ENCODE measurements around the gene OR4D9.
"Not testable (repeated sequence)": the region's sequence is repeated elsewhere in the genome, so short reads cannot be mapped to it uniquely, and the experiment has no call there.

OR4D9 gene

DNA sequence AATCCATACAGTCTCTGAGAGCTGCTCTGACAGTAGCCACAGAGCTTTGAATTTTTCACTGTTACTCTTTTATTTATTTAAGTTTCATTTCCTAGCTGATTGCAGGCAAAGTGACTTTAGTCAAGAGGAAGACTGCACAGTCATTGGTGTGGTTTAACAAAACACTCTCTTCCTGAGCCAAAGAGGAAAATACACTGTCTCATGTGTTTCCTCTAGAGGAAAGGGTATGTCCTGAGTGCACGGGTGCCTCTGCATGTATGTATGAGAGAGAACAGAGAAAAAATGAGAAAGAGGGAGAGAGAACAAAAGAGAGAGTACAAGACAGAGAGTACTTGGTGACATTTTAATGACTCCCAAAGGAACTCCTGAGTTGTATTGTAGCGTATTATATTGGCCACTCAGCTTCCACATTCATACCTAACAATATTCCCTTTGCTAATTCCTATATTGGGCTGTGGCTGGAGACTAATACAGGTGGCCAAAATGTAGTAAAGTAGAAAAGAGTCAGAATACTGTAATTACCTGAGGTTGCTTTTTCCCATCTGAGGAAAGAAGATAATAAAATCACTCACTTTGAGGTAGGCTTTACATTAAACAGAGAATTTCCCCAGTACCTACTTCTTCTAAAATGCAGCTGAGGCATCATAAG, at the start of gene OR4D9:
OR4D9 (plus strand) TSS at position 599 of the 649 bp plus-strand sequence. CDS start 3,374 bp downstream, outside the sequence.
- DNase-seq, result no peak

DNA sequence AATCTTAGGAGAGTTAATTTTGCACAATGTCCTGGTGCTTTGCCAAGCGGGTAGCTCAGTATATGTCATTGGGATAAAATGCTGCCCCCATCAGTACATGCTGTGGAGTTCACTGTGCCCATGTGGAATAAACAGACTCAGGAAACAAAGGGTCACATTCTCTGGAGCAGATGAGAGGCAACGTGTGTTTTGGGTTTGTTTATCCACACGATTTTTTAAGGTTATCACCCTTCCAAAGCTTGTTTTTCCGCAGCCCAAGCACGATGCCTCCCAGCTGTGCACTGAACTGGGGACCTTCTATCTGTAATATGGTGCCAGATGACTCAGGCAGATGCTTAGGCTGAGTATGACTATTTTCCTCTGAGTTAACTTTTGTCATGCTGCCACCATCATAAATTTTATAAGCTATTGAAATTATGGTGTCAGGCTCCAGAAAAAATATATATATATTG, 48.1 kb upstream of the OR4D9 start:
- DNase-seq, result no peak

DNA sequence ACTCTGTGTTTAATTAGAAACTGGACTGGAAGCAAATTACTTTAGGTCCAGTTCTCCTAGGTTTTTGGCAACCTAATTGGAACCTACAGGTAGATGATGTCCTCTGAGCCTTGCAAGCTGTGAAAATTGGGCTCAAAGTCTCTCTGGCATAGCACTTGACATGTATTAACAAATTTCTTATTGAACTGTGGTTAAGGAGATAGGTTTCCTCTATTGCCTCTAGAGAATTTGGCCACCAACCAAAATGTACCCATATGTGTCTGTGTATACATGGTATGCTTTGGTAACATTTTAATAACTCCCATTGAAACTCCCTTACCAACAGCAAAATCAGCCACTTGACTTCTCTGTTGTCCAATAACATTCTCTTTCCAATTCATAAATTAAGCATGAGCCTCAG, 38.3 kb upstream of the OR4D9 start, which contains the start of gene OR4D10:
OR4D10 (plus strand) TSS at position 301 of the 400 bp plus-strand sequence. CDS start 4,115 bp downstream, outside the sequence.
- no peak for DNase-seq

DNA sequence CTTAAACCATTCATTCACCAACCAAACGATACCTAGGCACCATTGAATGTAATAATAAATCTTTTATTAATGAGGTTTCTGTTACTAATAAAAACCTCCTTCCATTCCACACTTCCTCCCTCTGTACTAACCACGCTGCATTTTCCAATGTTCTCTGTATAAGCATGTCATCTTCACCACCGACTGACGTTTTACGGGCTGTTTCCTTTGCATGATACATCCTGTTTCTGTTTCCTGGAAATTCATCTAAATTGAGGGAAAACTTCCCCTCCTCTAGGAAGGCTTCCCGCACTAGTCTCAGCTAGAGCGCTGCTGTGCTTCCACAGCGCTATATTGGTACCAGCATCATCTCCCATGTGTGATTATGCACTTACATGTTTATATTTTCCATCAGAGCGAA, 36.2 kb upstream of the OR4D9 start:
- DNase-seq, result no peak

DNA sequence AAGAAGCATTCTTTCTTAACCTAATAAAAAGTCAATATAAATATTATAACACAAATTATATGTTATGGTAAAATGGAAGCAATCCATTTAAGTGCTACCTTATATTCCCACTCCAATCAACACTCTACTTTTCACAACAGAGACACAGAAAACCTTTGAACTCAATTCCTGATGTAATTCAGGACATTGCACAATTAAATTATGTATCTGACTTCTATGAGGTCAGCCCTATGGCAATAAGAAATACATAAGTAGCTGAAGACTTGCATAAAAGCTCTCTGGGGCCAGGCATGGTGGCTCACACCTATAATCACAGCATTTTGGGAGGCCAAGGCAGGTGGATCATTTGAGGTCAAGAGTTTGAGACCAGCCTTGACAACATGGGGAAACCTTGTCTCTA, 31.4 kb upstream of the OR4D9 start:
- DNase-seq, result no peak

DNA sequence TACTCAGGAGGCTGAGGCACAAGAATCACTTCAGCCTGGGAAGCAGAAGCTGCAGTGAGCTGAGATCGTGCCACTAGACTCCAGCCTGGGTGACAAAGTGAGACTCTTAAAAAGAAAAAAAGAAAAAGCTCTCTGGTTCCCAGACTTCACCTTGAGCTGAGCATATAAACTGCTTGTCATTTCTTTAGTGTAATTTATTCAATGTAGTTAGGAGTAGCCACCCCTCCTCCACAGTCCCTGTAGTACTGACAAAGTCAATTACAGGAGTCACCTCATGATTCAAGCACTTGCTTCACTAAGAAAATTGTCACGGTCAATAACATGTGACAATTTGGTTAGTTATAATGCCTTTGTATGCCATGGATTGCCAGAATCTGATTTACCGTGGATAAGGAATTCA, 31.0 kb upstream of the OR4D9 start:
- no peak for DNase-seq

DNA sequence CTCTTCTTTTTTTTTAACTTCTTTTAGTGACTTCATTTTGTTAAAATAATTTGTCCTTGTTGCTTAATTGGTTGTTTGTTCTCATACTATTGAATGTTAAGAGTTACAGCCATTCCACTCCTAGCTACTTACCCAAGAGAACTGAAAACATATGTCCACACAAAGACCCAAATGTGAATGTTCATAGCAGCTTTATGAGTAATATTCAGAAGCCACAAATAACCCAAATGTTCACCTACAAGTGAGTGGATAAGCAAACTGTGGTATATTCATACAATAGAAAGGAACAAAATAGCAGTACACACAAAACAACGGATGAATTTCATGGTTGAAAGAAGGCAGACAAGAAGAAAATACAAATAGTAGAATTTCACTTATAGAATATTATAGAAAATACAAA, 9.4 kb upstream of the OR4D9 start:
- DNase-seq, result no peak

DNA sequence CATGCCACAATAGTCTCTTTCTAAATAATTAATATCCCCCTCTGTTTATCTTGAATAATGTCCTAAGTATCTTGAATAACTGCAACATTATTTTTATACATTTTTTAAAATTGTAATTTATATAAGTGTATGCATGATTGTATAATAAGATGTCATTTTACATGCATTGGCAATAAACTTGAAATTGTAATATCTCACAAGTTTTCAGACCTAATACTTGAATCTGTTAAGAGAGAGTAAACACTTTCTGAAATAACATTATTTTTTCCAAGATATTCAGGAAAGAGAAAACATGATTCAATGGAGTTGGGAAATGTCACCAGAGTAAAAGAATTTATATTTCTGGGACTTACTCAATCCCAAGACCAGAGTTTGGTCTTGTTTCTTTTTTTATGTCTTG, 8.1 kb upstream of the OR4D9 start, which contains the start of gene OR4D11:
OR4D11 (plus strand) TSS at position 301 of the 400 bp plus-strand sequence; CDS start at position 301, 0 bp downstream.
- DNase-seq, result no peak

DNA sequence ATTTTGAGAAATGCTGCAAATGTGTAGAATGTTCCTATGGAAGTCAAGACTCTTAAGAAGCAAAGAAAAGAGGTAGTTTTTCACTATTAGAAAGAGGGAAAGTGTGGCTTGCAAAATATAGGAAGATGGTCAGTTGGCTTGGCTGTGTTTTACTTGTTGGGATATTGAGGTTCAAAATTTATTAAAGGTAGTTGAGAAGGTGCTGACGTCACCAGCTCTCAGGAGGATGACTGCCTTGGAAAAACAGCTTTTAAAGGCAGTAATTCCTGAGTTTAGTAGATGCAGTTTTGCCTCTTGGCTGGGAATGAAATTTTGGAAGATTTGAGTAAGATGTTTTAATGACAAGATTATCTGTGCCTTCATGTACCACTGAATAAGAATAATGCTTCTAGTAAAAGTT, 336 bp downstream of the OR4D9 start:
- no peak for DNase-seq

DNA sequence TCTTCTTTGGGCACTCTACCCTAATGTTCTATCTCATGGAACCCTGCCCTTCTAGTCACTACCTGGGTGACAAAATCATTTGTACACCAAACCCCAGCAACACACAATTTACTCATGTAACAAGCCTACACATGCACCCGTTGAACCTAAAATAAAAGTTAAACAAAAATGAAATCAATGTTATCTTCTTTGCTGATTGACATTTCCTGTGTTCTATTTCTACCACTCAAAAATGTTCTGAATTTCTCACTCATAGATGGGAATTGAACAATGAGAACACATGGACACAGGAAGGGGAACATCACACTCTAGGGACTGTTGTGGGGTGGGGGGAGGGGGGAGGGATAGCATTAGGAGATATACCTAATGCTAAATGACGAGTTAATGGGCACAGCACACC, 8.8 kb downstream of the OR4D9 start:
- not testable (repeated sequence) for DNase-seq

DNA sequence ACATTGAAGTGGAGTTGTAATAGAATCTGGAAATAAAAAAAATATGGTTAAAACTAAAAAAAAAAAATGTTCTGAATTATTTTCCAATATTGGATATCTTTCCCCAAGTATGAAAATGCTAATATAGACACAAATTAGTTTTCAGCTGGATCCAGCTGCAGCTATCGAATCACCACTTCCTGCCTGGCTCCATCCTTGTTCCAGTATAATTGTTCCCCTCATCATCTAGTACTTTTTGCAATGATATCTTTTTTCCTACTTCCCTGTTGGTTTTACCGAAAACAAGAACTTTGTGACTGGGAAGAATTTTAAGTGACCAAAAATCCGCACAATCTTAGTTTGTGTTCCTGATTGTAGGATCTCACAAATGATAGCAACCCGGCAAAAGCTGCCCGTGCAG, 9.4 kb downstream of the OR4D9 start:
- no peak for DNase-seq

DNA sequence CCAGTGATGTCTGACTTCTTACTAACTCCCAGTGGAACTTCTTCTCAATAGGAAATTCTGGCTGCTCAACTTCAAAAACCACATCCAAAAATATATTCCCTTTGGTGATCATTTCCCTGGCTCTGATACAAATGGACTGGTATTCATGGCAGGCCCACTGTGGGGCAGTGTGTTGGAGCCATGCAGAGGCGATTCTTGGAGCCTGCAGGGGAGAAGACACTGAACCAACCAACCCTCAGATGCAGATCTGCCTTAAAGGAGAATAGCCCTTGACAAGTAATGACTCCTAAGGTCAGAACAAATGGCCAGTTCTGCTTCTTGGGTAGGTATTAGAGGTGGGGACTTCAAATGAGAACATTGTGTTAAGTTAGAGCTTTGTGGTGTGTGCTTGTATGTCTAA, 12.2 kb downstream of the OR4D9 start:
- DNase-seq, result no peak

DNA sequence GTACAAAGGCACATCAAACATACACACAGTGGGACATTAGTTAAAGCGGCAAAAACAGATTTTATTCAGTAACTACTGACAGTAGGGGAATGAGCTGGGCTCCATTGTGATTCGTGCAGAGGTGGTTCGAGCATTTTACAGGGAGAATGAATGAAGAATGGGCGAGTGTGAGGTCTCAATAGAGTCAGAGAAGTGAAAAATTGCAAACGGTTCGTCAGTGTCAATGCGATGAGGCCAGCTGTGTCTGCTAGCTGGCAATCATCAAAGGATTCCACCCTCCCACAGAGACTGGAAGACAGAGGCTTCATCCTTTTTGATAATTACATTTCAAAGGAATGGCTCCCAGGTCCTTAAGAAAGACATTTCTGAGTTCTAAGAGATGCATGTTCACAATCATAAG, 17.4 kb downstream of the OR4D9 start:
- DNase-seq, result no peak

DNA sequence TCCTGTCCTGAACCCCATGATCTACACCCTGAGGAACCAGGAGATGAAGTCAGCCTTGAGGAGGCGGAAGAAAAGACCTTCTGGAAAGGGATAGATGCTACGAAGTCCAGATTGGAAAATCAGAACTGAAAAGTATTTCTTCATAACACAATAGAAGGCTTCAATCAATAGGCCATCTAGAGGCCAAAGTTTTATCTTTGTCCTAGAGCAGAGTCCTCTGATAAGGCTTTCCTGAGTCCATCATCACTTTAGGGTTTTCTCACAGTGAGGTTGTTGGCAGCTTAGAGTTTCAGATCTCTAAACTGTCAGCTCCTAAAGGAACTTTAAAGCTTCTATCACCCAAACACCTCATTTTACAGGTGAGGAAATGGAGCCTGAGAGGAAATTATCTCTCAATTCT, 21.3 kb downstream of the OR4D9 start:
- DNase-seq, result no peak

DNA sequence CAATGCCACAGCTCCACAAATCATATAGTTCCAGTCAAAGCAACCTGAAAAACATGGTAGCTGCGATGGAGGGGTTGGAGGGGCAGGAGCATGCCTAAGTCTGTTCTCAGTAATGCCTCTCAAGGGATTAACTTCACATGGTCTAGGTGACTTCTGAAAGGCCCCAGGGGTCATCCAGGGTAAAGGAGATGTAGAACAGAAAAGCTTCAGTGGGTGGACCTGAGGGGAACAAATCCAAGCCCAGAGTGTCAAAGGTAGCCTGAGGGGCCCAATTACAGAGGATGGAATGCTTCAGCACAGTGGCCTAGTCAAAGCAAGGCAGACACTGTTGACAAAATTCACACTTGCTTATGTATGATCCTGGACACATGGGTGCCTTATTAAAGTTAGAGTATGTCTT, 23.3 kb downstream of the OR4D9 start:
- DNase-seq, result no peak

DNA sequence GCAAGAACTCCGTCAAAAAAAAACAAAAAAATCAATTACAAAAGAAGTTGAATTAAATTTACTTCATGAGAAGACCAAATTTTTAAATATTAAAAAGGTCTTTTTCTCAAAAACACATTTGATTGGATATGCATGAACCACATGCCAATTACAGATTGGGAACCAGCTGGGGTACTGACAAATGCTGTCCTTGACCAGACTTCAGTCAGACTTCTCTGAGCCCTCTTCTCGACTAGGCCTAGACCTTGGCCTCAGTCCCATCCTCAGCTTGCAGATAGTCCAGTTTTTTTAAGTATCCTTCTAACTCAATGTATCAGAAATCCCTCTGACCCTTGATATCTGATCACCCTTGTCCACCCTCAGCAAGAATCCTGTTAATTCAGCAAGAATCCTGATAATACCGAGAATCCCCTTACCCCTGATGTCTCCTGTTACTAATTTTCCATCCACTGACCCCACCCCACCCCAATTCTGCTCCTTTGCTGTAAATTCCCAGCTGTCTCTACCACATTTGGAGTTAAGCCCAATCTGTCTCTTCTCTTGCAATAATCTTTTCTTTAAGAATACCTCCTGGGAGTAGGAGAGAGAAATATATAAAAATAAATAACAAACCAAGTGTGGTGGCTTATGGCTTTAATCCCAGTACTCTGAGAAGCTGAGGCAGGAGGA, 30.9 kb downstream of the OR4D9 start:
- no peak for DNase-seq

DNA sequence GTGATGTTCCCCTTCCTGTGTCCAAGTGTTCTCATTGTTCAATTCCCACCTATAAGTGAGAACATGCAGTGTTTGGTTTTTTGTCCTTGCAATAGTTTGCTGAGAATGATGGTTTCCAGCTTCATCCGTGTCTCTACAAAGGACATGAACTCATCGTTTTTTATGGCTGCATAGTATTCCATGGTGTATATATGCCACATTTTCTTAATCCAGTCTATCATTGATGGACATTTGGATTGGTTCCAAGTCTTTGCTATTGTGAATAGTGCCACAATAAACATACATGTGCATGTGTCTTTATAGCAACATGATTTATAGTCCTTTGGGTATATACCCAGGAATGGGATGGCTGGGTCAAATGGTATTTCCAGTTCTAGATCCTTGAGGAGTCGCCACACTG, 32.4 kb downstream of the OR4D9 start:
- not testable (repeated sequence) for DNase-seq

DNA sequence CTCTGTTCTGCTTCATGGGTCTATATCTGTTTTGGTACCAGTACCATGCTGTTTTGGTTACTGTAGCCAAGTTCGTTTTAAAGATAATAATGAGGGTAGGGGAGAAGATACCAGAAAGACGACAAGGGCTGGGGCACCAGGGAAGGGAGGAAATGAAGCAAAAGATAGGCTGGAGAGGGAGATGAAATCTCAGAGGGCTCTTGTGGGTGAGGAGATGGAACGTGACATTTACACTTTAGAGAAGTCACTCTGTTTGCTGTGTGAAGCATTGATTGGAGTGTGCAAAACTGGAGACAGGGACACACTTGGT, 33.5 kb downstream of the OR4D9 start:
- no peak for DNase-seq

DNA sequence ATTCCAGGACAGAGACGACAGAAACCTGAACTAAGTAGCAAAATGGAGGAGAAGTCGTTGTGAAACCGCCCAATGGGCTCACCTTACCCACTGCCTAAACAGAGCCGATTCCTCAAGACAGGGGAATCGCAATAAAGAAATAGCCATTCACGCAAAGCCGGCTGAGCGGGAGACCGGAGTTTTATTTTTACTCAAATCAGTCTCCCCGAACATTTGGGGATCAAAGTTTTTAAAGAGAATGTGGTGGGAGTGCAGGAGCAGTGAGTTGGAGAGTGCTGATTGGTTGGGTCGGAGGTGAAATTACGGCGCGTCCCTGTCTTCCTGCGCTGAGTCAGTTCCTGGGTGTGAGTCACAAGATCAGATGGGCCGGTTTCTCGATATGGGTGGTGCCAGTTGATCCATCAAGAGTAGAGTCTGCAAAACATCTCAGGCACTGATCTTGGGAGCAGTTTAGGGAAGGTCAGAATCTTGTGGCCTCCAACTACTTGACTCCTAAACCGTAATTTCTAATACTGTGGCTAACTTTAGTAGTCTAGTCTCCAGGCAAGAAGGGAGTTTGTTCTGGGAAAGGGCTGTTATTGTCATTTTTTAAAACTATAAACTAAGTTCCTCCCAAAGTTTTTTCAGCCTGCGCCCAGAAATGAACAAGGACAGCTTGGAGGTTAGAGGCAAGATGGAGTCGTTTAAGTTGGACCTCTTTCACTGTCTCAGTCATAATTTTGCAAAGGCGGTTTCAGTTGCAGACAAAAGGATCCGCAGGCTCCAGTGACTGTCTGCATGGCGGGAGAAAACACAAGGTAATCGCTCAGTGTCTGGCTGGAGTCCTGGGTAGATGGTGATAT, 34.1 kb downstream of the OR4D9 start:
- no peak for DNase-seq

DNA sequence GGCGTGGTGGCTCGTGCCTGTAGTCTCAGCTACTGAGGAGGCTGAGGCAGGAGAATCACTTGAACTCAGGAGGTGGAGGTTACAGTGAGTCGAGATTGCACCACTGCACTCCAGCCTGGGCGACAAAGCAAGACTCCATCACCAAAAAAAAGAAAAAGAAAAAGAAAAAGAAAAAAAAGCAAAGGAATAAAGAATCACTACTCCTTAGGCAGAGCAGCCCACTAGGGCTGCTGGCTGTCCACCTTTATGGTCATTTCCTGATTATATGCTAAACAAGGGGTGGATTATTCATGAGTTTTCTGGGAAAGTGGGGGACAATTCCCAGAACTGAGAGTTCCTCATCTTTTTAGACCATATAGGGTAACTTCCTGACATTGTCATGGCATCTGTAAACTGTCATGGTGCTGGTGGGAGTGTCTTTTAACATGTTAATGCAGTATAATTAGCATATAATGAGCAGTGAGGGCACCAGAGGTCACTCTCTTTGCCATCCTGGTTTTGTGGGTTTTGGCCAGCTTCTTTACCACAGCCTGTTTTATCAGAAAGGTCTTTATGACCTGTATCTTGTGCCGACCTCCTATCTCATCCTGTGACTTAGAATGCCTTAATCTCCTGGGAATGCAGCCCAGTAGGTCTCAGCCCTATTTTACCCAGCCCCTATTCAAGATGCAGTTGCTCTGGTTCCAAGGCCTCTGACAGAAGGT, 36.4 kb downstream of the OR4D9 start:
- DNase-seq, result not testable (repeated sequence)

DNA sequence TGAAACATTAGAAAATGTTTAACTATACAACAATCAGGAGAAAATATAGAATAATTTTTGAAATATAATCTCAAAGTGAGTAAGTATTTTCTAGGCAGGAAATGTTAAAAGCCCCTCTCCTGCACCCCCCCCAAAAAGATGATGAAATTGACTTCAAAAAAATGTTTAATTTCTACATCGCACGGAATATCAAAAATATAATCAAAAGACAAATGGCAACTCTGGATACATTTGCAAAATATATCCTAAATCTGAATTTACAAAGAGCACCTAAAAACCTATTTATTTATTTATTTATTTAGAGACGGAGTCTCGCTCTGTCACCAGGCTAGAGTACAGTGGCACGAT, 36.9 kb downstream of the OR4D9 start:
- DNase-seq, result no peak

DNA sequence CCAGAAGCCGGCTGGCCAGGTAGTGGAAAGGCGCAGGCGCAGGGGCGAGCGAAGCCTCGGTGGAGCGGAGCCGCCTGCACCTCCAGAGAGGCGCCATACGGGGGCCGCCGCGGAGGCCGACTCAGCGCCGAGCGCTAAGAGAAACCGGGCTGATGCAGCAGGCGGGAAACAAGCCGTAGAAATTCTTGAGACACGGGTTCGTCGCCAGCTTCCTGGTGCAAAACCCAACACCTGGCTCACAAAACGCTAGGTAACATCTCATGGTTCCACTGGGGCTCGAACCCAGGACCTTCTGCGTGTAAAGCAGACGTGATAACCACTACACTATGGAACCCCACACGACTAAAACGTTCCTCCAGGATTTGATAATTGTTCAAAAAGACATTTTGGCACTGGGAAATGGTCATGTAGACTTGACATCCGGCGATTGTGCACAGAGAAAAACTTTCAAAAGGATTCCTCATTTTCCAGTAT, 39.1 kb downstream of the OR4D9 start:
- peak; percentile 70 to 75 for DNase-seq

Data from SHP77 (cell line).